AG09319 (cell line): Measurements from ENCODE around the gene GFAP.

Experiments used
- DNase-seq: peaks from one replicate; pipeline ENCODE4 v3.0.0-alpha.2; 2010; ENCODE audit warnings: low read depth; ENCODE audit errors: extremely low read depth
- CTCF ChIP-seq: IDR thresholded peaks from 2 replicates; pipeline ENCODE4 v1.5.1; 2011; ENCODE audit warnings: low read depth, mild to moderate bottlenecking, inconsistent platforms, low read length, moderate library complexity

Gene GFAP

GRCh38 chr17:44940317-44940716 lies 25.0 kb upstream of the GFAP start:
- no peak for DNase-seq
- TF ChIP-seq CTCF, result no peak

- no peak for TF ChIP-seq CTCF
- DNase-seq, result no peak
These were observed 19.8 kb upstream of the GFAP start for GRCh38 chr17:44935116-44935515.

- no peak for DNase-seq
- TF ChIP-seq CTCF, result no peak
These were observed 19.4 kb upstream of the GFAP start for GRCh38 chr17:44934745-44935105.

- TF ChIP-seq CTCF, result no peak
- DNase-seq, result no peak
These were observed 18.8 kb upstream of the GFAP start for GRCh38 chr17:44933824-44934744.

GRCh38 chr17:44932787-44933097 lies 17.4 kb upstream of the GFAP start:
- no peak for TF ChIP-seq CTCF
- no peak for DNase-seq

- no peak for DNase-seq
- TF ChIP-seq CTCF, result no peak
These were observed 16.9 kb upstream of the GFAP start for GRCh38 chr17:44932096-44932786.

- no peak for DNase-seq
These were observed 16.1 kb upstream of the GFAP start for GRCh38 chr17:44931376-44931775.

More at GRCh38 chr17:44931376-44931775, 16.1 kb upstream of the GFAP start:
- no peak for TF ChIP-seq CTCF
